ENCODE data around the gene NFKB1. TPM values are rescaled to one million over a fixed set of nuclear protein-coding genes. Genes with fewer than 3 reads are reported as not detected.

NFKB1 gene
- total and polyA plus RNA-seq, 9 of the 15 experiments (the other 6 are each of a cell fraction or from before 2014, with no cell fraction given), result 2.4 to 14.5 (median 10.3) TPM

DNA sequence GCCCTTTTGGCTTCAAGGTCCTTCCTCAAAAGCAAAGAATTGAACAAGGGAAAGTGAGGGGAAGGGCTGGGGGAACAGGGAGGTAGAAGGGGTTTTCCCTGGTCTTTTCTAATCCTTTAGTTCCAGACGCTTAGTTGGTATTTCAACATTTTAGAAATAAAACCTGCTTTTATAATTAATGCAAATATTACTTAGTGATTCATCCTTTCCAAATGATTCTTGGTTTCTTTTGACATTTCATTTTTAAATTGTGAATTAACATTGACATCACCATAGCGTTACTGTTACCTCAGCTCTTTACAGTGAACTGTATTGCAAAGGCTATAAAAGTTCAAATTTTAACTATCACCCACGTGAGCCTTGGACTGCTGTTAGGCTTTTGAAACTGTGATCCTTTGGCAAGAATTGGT is 20.9 kb downstream of the NFKB1 start (continued):
- TF ChIP-seq MGA (IDR thresholded peaks at IDR 0.05), result no peak
- TF ChIP-seq JUNB (CRISPR knock-in tag; conservative IDR thresholded peaks at IDR 0.05), result no peak
- TF ChIP-seq RBM17 (IDR thresholded peaks at IDR 0.05; ENCODE audit: borderline replicate concordance, low read depth, low read length), result no peak
- TF ChIP-seq NFIX (CRISPR knock-in tag; IDR thresholded peaks at IDR 0.05; ENCODE audit: low read depth), result no peak

Data from K562 (cell line).